WTC11 (cell line): ENCODE measurements around the gene MEX3D. TPM values are rescaled to one million over a fixed set of nuclear protein-coding genes. Genes with fewer than 3 reads are reported as not detected.

Source experiments
- ATAC-seq: fragments of 200-7000 bp; cut with Tn5 transposase; 2 replicates; pipeline ENCODE4 v1.10.0; 2021; ENCODE audit warnings: mild to moderate bottlenecking, moderate library complexity
- CTCF ChIA-PET: fragments of 300-600 bp; sonication (Branson Sonifier 250); formaldehyde crosslinking; loops from one replicate; lab custom pipeline; 2021; ENCODE audit warnings: antibody characterized with exemption; lab: Charles Lee
- POLR2A ChIA-PET: fragments of 350-600 bp; sonication (Branson Sonifier 250); formaldehyde crosslinking; loops from one replicate; lab custom pipeline; 2021; ENCODE audit warnings: antibody characterized with exemption; lab: Charles Lee
- DNase-seq: peaks from one replicate; pipeline ENCODE4 v3.0.0; 2021; ENCODE audit warnings: low spot score
- H3K27ac Mint-ChIP-seq: 2 replicates; pipeline ENCODE4 v1.8.0; 2021; ENCODE audit warnings: mixed read lengths
- H3K27me3 Mint-ChIP-seq: 2 replicates; pipeline ENCODE4 v1.8.0; 2021; ENCODE audit warnings: low read depth, mild to moderate bottlenecking, moderate library complexity, mixed read lengths
- H3K36me3 Mint-ChIP-seq: 2 replicates; pipeline ENCODE4 v1.8.0; 2021; ENCODE audit warnings: mixed read lengths
- H3K4me1 Mint-ChIP-seq: 2 replicates; pipeline ENCODE4 v1.8.0; 2022; ENCODE audit warnings: mixed read lengths
- H3K4me3 Mint-ChIP-seq: 2 replicates; pipeline ENCODE4 v1.8.0; 2021; ENCODE audit warnings: mild to moderate bottlenecking, moderate library complexity, mixed read lengths
- H3K9me3 Mint-ChIP-seq: 2 replicates; pipeline ENCODE4 v1.8.0; 2021; ENCODE audit warnings: mixed read lengths
- ATF6 ChIP-seq: sonication (generic); formaldehyde crosslinking; IDR thresholded peaks from 2 replicates; pipeline ENCODE4 v1.8.1; 2023; ENCODE audit warnings: mild to moderate bottlenecking, missing genetic modification reagents
- E2F1 ChIP-seq: sonication (generic); formaldehyde crosslinking; IDR thresholded peaks from 2 replicates; pipeline ENCODE4 v1.8.0; 2022; ENCODE audit warnings: mild to moderate bottlenecking, missing genetic modification reagents
- ERG ChIP-seq: fragments of 250-450 bp; sonication (Bioruptor Pico); IDR thresholded peaks from 2 replicates; pipeline ENCODE4 v1.8.0; 2021; ENCODE audit warnings: mild to moderate bottlenecking
- FOXP1 ChIP-seq: sonication (generic); formaldehyde crosslinking; IDR thresholded peaks from 2 replicates; pipeline ENCODE4 v1.8.0; 2022; ENCODE audit warnings: missing genetic modification reagents, mild to moderate bottlenecking, moderate library complexity, borderline replicate concordance
- GABPB1 ChIP-seq: sonication (generic); formaldehyde crosslinking; IDR thresholded peaks from 2 replicates; pipeline ENCODE4 v1.8.1; 2023; ENCODE audit warnings: mild to moderate bottlenecking, missing genetic modification reagents
- GRHL2 ChIP-seq: fragments of 250-450 bp; sonication (Bioruptor Pico); IDR thresholded peaks from 2 replicates; pipeline ENCODE4 v1.8.0; 2022; ENCODE audit warnings: mild to moderate bottlenecking, moderate library complexity; ENCODE audit not compliant: insufficient replicate concordance, severe bottlenecking
- RELA ChIP-seq: sonication (generic); formaldehyde crosslinking; IDR thresholded peaks from 2 replicates; pipeline ENCODE4 v1.8.1; 2022; ENCODE audit warnings: missing genetic modification reagents, mild to moderate bottlenecking, borderline replicate concordance
- SMAD4 ChIP-seq: sonication (generic); formaldehyde crosslinking; IDR thresholded peaks from 2 replicates; pipeline ENCODE4 v1.8.0; 2022; ENCODE audit warnings: mild to moderate bottlenecking, missing genetic modification reagents
- SOX15 ChIP-seq: fragments of 250-450 bp; sonication (Bioruptor Pico); IDR thresholded peaks from 2 replicates; pipeline ENCODE4 v1.9.0; 2021; ENCODE audit warnings: mild to moderate bottlenecking
- TEAD1 ChIP-seq: sonication (generic); formaldehyde crosslinking; IDR thresholded peaks from 2 replicates; pipeline ENCODE4 v1.8.0; 2022; ENCODE audit warnings: mild to moderate bottlenecking, missing genetic modification reagents
- TEAD4 ChIP-seq: sonication (generic); formaldehyde crosslinking; IDR thresholded peaks from 2 replicates; pipeline ENCODE4 v1.8.0; 2022; ENCODE audit warnings: mild to moderate bottlenecking, missing genetic modification reagents
- ZNF219 ChIP-seq: sonication (generic); formaldehyde crosslinking; IDR thresholded peaks from 2 replicates; pipeline ENCODE4 v1.8.0; 2023; ENCODE audit warnings: missing genetic modification reagents, mild to moderate bottlenecking, borderline replicate concordance
- ZNF671 ChIP-seq: fragments of 250-450 bp; sonication (Bioruptor Pico); IDR thresholded peaks from 2 replicates; pipeline ENCODE4 v1.8.0; 2021; ENCODE audit warnings: mild to moderate bottlenecking
- total RNA-seq: library from RNA; stranded (reverse); gene quantifications from 3 replicates; pipeline ENCODE4 v1.2.3, GENCODE V29; 2021
- TF ChIP-seq, protein P1 (sequence below): sonication (generic); formaldehyde crosslinking; IDR thresholded peaks from 2 replicates; pipeline ENCODE4 v1.8.0; 2023; ENCODE audit warnings: missing genetic modification reagents
- TF ChIP-seq, protein P2 (sequence below): sonication (generic); formaldehyde crosslinking; IDR thresholded peaks from 2 replicates; pipeline ENCODE4 v1.8.0; 2023; ENCODE audit warnings: mild to moderate bottlenecking, missing genetic modification reagents
- TF ChIP-seq, protein P3 (sequence below): fragments of 250-450 bp; sonication (Bioruptor Pico); IDR thresholded peaks from 2 replicates; pipeline ENCODE4 v1.9.0; 2021; ENCODE audit warnings: mild to moderate bottlenecking, borderline replicate concordance
- TF ChIP-seq, protein P4 (sequence below): sonication (generic); formaldehyde crosslinking; IDR thresholded peaks from 2 replicates; pipeline ENCODE4 v1.8.1; 2023; ENCODE audit warnings: mild to moderate bottlenecking, missing genetic modification reagents

The MEX3D gene
- total RNA-seq, 1 experiment from 2014 or later = 69.5 TPM

DNA sequence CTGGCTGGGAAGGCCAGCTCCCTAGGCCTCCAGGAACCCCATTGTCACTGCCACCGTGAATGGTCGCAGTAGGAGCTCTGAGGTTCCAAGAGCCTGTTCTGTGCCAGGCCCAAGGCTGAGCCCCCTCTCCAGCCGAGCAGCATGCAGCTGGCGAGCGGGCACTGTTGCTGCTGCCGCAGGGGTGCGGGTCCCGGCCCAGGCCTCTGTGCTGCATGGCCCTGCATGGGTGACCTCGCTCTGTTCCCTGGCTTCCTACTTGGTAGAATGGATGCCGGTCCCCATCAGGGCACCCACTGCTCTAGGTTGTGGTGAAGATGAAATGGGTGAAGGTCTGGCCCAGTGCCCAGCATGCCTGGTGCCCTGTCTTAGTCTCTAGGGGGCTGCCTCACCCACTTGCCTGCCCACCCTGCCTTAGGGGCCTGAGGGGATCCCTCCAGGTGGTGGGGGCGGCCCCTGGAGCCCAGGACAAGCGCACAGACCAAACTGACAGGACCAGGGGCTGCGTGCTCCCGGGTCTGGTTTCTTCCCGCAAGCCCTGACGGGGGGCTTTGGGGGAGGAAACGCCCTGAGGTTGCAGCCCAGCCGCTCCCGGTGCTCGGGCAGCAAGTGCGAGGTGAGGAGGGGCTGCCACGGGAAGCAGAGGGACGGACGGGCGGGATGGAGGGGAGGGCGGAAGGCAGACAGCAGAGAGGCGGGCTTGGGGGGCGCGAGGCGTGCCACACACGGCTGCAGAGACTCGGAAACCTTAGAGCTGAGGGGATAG lies 45.9 kb upstream of the MEX3D start:
- CTCF ChIA-PET = interaction anchor here (0.7 to 1.2 kb wide), 4 partner anchors 11 to 212 kb away, joined by 3 to 4 read pairs (median 4); no protein-coding TSS in a partner anchor
- ATAC-seq = no peak
- Mint-ChIP-seq H3K4me3 (no peak overlapping the region), H3K4me1 (no peaks in the 10 kb centered on the region), H3K36me3 (peaks cover 62% of the 10 kb centered on the region)
- TF ChIP-seq, protein P1, sequence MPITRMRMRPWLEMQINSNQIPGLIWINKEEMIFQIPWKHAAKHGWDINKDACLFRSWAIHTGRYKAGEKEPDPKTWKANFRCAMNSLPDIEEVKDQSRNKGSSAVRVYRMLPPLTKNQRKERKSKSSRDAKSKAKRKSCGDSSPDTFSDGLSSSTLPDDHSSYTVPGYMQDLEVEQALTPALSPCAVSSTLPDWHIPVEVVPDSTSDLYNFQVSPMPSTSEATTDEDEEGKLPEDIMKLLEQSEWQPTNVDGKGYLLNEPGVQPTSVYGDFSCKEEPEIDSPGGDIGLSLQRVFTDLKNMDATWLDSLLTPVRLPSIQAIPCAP = no peak
- TF ChIP-seq FOXP1 (CRISPR knock-in tag) (no peak), SMAD4 (CRISPR knock-in tag) (no peak), TEAD4 (CRISPR knock-in tag) (no peak), GABPB1 (CRISPR knock-in tag) (no peak), TEAD1 (CRISPR knock-in tag) (no peak), GRHL2 (CRISPR knock-in tag) (no peak), ZNF671 (CRISPR knock-in tag) (no peak), ERG (CRISPR knock-in tag) (no peak), ZNF219 (CRISPR knock-in tag) (no peak), SOX15 (CRISPR knock-in tag) (no peak), ATF6 (no peak), RELA (CRISPR knock-in tag) (no peak), E2F1 (CRISPR knock-in tag) (no peak)
- TF ChIP-seq, protein P2, sequence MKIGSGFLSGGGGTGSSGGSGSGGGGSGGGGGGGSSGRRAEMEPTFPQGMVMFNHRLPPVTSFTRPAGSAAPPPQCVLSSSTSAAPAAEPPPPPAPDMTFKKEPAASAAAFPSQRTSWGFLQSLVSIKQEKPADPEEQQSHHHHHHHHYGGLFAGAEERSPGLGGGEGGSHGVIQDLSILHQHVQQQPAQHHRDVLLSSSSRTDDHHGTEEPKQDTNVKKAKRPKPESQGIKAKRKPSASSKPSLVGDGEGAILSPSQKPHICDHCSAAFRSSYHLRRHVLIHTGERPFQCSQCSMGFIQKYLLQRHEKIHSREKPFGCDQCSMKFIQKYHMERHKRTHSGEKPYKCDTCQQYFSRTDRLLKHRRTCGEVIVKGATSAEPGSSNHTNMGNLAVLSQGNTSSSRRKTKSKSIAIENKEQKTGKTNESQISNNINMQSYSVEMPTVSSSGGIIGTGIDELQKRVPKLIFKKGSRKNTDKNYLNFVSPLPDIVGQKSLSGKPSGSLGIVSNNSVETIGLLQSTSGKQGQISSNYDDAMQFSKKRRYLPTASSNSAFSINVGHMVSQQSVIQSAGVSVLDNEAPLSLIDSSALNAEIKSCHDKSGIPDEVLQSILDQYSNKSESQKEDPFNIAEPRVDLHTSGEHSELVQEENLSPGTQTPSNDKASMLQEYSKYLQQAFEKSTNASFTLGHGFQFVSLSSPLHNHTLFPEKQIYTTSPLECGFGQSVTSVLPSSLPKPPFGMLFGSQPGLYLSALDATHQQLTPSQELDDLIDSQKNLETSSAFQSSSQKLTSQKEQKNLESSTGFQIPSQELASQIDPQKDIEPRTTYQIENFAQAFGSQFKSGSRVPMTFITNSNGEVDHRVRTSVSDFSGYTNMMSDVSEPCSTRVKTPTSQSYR = no peak
- TF ChIP-seq, protein P3, sequence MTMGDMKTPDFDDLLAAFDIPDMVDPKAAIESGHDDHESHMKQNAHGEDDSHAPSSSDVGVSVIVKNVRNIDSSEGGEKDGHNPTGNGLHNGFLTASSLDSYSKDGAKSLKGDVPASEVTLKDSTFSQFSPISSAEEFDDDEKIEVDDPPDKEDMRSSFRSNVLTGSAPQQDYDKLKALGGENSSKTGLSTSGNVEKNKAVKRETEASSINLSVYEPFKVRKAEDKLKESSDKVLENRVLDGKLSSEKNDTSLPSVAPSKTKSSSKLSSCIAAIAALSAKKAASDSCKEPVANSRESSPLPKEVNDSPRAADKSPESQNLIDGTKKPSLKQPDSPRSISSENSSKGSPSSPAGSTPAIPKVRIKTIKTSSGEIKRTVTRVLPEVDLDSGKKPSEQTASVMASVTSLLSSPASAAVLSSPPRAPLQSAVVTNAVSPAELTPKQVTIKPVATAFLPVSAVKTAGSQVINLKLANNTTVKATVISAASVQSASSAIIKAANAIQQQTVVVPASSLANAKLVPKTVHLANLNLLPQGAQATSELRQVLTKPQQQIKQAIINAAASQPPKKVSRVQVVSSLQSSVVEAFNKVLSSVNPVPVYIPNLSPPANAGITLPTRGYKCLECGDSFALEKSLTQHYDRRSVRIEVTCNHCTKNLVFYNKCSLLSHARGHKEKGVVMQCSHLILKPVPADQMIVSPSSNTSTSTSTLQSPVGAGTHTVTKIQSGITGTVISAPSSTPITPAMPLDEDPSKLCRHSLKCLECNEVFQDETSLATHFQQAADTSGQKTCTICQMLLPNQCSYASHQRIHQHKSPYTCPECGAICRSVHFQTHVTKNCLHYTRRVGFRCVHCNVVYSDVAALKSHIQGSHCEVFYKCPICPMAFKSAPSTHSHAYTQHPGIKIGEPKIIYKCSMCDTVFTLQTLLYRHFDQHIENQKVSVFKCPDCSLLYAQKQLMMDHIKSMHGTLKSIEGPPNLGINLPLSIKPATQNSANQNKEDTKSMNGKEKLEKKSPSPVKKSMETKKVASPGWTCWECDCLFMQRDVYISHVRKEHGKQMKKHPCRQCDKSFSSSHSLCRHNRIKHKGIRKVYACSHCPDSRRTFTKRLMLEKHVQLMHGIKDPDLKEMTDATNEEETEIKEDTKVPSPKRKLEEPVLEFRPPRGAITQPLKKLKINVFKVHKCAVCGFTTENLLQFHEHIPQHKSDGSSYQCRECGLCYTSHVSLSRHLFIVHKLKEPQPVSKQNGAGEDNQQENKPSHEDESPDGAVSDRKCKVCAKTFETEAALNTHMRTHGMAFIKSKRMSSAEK = no peak
- TF ChIP-seq, protein P4, sequence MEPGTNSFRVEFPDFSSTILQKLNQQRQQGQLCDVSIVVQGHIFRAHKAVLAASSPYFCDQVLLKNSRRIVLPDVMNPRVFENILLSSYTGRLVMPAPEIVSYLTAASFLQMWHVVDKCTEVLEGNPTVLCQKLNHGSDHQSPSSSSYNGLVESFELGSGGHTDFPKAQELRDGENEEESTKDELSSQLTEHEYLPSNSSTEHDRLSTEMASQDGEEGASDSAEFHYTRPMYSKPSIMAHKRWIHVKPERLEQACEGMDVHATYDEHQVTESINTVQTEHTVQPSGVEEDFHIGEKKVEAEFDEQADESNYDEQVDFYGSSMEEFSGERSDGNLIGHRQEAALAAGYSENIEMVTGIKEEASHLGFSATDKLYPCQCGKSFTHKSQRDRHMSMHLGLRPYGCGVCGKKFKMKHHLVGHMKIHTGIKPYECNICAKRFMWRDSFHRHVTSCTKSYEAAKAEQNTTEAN (CRISPR knock-in tag) = no peak
- TF ChIP-seq, all 79 proteins: peak for 0
- no peaks in the 10 kb centered on the region for H3K27me3 Mint-ChIP-seq
- POLR2A ChIA-PET = interaction anchor here (0.6 kb wide), 1 partner anchor 225 kb away, joined by 3 read pairs; no protein-coding TSS in a partner anchor
- no peak for DNase-seq
- H3K27ac Mint-ChIP-seq = no peak overlapping the region
- H3K9me3 Mint-ChIP-seq = no peaks in the 10 kb centered on the region
